ENCODE results near the gene PTTG2.

DNA sequence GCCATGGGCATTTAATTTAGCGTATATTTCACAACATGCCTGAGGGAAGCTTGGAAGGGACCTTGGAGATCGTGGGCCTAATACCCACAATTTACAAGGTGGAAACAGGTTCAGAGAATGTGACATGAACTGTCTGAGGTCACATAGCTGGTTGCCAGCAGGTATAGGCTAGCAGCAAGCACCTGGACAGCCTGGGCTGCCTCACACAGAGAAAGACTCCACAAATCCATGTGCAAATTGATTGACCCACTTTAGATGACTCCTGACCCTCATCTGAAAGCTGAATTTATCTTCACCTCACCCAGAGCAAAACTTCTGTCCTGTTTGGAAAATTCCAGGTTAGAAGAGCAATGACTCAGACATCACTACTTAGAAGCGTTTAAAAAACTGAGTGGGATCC, 5.8 kb downstream of the PTTG2 start:
- TF ChIP-seq POLR2A (IDR thresholded peaks at IDR 0.05), result no peak
- TF ChIP-seq, protein P1, sequence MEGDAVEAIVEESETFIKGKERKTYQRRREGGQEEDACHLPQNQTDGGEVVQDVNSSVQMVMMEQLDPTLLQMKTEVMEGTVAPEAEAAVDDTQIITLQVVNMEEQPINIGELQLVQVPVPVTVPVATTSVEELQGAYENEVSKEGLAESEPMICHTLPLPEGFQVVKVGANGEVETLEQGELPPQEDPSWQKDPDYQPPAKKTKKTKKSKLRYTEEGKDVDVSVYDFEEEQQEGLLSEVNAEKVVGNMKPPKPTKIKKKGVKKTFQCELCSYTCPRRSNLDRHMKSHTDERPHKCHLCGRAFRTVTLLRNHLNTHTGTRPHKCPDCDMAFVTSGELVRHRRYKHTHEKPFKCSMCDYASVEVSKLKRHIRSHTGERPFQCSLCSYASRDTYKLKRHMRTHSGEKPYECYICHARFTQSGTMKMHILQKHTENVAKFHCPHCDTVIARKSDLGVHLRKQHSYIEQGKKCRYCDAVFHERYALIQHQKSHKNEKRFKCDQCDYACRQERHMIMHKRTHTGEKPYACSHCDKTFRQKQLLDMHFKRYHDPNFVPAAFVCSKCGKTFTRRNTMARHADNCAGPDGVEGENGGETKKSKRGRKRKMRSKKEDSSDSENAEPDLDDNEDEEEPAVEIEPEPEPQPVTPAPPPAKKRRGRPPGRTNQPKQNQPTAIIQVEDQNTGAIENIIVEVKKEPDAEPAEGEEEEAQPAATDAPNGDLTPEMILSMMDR (IDR thresholded peaks at IDR 0.05), result no peak
